Stimulated activated CD8-positive, alpha-beta memory T cell treated with anti-CD3 and anti-CD28 coated beads, Interleukin-4, amount 100 ng/mL, for 48 hours (primary cell): ENCODE data around the gene BRCA2.

ENCODE experiments used
- DNase-seq: peaks from one replicate; pipeline ENCODE4 v3.0.0-alpha.2; 2020

BRCA2 gene

DNA sequence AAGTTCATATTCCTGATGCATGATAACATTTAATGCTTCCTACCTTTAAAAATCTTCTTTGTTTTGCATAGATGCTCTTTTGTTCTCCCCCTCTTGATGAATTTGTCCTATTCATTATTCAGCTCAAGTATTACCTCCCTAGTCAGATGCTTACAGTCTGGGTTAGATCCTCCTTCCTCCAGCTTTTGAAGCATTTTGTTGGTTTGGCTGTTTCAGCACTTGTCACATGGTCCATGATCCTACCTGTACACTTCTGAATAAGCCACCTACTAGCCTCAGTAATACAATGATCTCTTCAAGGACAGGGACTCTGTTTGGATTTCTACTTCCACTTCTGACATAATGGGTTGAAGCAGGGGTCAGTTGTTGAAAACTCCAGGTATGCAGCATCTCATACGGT is 75.2 kb downstream of the BRCA2 start:
- DNase-seq = no peak

- no peak for DNase-seq
Observed at GRCh38 chr13:32391101-32391619, 75.9 kb downstream of the BRCA2 start.

- DNase-seq = no peak
Observed at GRCh38 chr13:32403108-32403507, 87.8 kb downstream of the BRCA2 start.

DNA sequence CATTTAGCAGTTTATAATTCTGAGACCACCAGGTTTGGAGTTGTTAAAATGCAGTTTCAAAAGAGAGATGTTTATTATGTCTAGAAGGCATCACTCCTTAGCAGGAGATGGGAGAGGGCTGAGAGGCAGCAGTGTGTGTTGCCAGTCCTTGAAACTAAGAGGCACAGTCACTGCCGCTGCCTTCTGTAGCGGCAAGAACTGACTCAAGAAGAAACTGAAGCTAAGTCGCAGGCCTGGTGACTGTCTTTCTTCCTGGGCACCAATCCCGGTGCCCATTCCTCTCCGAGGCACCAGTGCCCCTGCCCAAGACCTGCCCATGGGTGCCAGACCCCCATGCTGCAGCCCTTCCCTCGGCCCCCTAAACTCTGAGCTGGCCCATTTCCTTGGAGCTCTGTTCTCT is 92.5 kb downstream of the BRCA2 start:
- no peak for DNase-seq

GRCh38 chr13:32408296-32409000 is 93.1 kb downstream of the BRCA2 start:
- DNase-seq = no peak

DNA sequence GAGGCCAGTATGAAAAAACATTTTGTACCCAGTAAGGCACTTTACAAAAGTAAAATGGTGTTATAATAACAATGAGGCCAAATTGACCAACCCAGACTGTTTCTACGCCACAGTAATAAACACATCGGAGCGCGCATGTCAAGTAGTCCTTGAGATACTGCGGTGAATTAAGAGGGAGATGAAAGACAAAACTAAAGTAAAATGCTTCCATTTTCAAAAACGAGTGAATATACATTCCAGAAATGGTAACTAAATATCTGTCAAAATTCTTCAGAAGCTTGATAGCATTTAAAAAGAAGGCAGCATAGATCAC is 93.6 kb downstream of the BRCA2 start:
- DNase-seq = no peak

GRCh38 chr13:32409561-32410421 is 94.5 kb downstream of the BRCA2 start:
- no peak for DNase-seq

GRCh38 chr13:32413284-32413683 is 98.0 kb downstream of the BRCA2 start:
- DNase-seq = no peak

- no peak for DNase-seq
Observed at GRCh38 chr13:32414580-32414979, 99.3 kb downstream of the BRCA2 start.

DNA sequence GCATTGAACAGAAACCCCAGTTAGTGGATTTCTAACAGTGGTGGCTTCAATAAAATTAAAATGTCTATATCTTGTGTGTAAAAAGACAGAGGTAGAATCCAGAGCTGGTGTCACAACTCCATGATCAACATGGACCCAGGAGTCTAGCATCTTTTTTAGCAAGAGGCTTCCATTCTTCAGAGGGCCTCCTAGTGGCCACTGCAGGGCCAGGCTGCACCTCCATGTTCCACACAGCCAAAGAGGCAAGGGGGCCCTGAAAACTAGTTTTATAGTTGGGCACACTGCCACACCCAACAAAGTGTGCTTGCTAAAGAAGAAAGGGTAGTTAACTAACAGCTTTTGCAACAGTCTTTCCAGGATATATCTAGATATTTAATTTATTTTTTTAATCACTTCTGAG is 99.7 kb downstream of the BRCA2 start:
- no peak for DNase-seq

DNA sequence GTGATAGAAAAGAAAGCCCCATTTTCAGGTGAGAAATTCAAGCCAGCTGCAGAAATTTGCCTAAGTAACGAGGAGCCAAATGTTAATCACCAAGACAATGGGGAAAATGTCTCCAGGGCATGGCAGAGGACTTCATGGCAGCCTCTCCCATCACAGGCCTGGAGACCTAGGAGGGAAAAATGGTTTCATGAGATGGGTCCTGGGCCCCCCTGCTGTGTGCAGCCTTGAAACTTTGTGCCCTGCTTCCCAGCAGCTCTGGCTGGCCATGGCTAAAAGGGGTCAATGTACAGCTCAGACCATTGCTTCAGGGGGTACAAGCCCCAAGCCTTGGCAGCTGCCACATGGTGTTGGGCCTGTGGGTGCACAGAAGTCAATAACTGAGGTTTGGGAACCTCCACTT is 102.7 kb downstream of the BRCA2 start:
- DNase-seq = no peak

- DNase-seq = no peak
Observed at GRCh38 chr13:32419862-32420261, 104.6 kb downstream of the BRCA2 start.

- no peak for DNase-seq
Observed at GRCh38 chr13:32423592-32423991, 108.3 kb downstream of the BRCA2 start.

GRCh38 chr13:32425158-32425557 is 109.8 kb downstream of the BRCA2 start:
- DNase-seq = no peak

- DNase-seq = peak; percentile 51
Observed at GRCh38 chr13:32426191-32426989, 111.1 kb downstream of the BRCA2 start.

DNA sequence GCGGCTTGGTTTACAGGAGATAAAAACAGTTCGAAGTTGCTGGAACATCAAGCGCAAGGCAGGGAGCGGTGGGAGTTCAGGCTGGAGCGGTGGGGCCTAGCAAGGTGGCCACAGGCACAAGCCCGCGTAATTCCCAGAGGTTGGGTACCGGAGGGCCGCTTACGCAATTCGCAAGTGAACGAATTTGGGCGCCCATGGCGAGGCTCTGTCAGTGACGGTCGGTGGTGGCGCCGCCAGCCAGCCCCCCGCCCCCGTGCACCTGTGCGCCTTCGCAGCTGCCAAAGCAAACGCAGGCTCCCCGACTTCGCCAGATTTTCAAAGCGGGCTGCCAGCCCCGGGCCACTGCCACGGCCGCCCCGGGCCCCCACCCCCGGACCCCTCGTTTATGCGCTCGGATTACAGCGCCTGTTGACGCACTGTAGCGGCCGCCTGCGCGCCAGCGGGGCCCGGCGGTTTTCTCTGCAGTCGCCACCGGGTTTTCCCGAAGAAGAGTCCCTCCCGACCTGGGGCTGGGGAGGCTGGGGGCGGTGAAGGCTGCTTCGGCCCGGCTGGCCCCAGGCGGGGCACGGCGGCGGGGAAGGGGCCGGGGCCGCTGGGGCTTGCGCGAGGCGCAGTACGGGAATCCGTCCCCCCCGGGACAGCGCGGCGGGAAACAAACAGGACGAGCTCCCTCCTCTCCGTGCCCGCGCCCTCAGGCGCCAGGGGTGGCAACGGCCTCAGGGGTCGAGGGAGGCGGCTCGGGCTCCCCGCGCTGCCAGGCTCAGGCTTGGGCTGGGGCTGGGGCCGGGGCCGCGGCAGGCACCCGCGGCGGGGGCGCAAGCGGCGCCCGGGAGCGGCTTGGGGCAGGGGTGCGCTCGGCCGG is 111.9 kb downstream of the BRCA2 start:
- DNase-seq = peak; percentile 73

DNA sequence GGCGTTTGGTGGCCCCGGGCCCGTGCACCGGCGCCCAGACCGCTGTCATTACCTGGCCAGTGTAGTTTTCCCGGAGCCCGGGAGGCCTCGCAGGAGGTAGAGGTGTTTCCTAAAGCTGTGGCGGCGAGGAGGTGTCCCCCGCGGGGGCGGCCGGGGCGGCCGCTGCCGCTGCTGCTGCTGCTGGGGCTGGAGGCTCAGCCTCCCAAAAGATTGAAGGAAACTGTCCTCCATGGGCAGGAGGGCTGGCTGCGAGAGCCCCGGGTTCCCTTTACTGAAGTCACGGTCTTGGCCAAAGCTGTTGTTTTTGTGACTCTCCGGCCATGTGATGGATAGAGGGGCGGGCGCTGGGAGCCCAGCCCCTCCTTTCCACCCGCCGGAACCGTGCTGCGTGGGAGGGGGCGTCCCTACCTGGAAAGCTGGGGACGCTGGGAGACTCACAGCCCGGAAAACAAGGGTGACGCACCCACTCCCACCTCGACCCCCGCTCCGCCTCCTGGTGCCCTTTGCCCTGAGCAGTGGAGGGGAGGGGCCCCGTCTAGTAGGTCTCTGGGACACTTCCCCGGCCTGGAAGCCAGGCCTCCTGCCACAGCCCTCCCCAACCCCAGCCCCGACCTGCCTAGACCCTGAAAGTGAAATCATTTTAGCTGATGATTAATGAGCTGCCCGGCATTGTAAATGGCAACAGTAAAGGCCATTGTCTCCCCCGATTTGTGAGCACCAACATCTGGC is 112.7 kb downstream of the BRCA2 start, which contains the start of gene N4BP2L1:
Gene N4BP2L1, minus strand, starts transcription at position 279 of the 729 bp plus-strand sequence. Its CDS starts 48 bp downstream, at position 231.
- peak; percentile 92 for DNase-seq

- DNase-seq = no peak
Observed at GRCh38 chr13:32428581-32429432, 113.5 kb downstream of the BRCA2 start.

DNA sequence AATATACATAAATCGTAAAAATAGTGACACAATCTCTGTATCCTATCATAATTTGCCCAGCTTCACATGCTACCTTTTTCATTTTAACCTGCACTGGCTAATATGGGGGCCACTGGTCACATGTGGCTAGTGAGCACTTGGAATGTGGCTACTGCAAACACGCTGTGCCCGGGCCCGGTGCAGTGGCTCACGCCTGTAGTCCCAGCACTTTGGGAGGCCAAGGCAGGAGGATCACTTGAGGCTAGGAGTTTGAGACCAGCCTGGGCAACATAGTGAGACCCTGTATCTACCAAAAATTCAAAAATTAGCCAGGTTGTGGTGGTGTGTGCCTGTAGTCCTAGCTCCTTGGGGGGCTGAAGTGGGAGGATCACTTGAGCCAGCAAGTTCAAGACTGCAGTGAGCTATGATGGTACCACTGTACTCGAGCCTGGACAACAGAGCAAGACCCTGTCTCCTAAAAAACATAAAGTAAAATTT is 114.2 kb downstream of the BRCA2 start:
- DNase-seq = no peak

DNA sequence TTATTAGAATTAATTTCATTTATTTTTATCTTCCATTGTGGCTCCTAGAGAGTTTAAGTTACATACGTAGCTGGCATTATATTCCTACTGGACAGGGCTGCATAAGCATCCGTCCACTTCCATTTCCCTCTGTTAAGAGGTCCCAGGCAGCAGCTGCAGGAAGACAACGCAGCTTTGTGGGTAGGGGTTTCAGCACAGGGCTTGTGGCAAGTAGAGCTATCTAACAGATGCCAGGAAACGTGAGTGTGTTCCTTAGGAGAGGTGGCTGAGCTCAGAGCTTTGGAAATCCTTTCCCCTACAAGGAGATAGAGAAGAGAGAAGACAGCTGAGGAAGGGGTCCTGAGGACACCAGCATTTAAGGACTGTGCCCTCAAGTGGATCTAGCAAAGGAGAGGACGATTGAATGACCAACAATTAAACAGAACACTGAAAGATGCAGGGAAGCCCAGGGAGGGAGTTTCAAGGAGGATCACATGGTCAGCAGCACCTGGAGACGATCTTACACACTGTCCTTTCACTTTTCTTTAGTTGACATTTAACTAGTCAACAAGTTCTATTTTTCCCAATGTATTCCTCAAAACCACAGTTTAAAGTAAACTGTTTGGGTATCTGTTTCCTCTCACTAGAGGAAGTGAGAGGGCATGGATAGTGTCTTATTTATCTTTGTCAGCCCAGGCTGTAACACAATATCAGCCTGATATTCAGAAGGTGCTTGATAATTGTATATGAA is 114.9 kb downstream of the BRCA2 start:
- no peak for DNase-seq
